Fibroblast of skin of scalp (primary cell): ENCODE results near the gene FOXL1. TPM values are rescaled to one million over a fixed set of nuclear protein-coding genes. Genes with fewer than 3 reads are reported as not detected.
A peak's percentile ranks its signal among the peaks of the same experiment; 100 is the strongest.

Experiments
- DNase-seq: peaks from one replicate; pipeline ENCODE4 v3.0.0-alpha.2; 2013
- polyA plus RNA-seq, 2 experiments: library from polyadenylated mRNA; unstranded; fragments of 120-200 nt; gene quantifications; one replicate each; pipeline ENCODE4 v1.2.1, GENCODE V29; 2013; ENCODE audit not compliant: insufficient read length in 2 of 2

The FOXL1 gene
- polyA plus RNA-seq (2013, experiment 1 of 2; ENCODE audit: insufficient read length): 7.9 TPM
- polyA plus RNA-seq (2013, experiment 2 of 2; ENCODE audit: insufficient read length): 8.2 TPM

DNA sequence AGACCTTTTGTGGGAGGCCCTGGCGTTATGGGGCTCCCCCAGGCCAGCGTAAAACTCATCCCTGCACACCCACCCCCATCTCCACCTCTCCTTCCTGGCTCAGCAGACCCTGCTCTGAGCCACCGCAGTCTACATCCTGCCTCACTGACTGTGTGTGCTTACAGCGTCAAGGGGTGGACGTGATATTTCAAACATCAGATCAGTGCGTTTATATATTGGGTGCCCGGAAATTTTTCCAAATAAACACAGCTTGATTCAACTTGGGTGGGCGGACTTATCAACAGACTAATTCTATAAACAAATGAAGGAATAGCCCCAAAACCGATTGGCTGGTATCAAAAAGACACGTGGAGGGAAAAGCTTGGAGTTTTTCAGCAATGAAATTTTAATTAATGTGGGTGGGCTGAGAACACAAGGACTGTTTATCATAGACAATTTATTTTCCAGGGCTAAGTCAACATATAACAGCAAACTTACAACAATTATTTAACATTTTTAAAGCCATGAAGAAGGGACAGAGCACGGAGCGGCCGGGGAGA, at the start of gene FOXL1:
FOXL1 (plus strand) TSS at position 489 of the 539 bp plus-strand sequence. CDS start 175 bp downstream, outside the sequence.
- peak; percentile 77 for DNase-seq

DNA sequence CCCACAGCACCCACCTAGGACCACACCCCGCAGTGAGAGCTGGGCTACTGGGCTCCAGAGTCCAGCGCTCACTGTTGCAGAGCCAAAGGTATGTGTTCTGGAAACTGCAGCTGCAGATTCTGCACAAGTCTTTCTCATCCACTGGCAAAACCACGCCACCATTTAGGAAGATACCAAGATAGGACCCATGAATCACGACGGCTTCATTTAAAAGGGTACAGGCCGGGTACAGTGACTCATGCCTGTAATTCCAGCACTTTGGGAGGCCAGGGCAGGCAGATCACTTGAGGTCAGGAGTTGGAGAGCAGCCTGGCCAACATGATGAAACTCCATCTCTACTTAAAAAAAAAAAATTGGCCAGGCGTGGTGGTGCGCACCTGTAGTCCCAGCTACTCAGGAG, 49.2 kb upstream of the FOXL1 start:
- peak; percentile 13 for DNase-seq

DNA sequence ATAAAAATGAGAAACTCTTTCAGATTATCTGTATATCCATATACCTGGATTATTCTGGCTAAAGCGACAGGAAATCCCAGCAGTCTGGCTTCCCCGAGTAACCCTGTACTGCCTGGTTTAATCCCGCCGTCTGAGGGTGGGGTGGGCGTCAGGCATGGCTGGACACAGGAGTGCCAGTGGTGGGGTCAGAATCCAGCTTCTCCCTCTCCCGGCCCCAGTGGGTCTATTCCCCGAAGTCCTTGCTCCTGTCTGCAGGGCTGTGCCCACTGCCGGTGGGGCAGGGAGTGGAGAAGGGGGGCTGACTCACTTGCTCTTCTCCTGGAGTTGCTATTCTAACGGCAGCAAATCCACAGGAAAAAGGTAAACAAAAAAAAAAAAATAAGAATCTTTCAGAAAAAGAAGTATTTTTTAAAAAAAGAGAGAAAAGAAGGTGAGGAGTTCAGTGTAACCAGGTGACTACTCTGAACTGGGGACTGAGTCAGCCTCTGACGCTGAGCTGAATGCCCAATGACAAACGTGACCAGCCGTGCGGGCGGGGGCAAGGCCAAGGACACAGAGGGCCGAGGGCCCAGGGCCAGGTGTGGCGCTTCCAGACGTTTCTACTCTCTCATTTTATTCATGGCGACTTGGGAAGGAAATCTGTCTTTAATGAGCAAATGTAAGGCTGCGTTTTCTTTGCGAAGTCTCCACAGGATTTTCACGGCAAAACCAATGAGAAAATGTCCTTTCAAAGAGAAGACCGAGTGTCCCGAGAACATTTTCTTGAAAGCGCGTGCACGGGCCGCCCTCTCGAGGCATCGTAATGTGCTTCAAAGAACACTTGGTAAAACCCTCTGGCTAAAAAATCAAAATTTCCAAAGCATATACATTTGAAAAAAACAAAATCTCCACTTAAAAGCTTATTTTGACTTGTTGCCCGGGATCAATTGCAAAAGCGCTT, 47.8 kb upstream of the FOXL1 start:
- DNase-seq: no peak

DNA sequence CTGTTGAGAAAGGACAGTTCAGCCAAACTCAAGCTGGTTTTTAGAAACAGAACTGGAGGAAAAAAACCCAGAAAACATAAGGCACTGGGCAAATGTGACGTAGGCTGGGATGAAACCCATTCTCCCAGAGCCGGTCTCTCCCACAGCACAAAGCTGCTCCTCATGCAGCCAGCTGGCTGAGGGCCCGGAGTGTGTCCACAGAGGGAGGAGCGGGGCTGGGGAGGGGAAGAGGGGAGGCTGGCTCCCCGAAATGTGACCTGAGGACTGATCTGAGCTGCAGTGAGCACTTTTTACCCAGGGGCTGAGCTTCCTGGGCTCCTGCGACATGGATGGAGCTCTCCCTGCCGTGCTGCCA, 47.2 kb upstream of the FOXL1 start:
- no peak for DNase-seq

DNA sequence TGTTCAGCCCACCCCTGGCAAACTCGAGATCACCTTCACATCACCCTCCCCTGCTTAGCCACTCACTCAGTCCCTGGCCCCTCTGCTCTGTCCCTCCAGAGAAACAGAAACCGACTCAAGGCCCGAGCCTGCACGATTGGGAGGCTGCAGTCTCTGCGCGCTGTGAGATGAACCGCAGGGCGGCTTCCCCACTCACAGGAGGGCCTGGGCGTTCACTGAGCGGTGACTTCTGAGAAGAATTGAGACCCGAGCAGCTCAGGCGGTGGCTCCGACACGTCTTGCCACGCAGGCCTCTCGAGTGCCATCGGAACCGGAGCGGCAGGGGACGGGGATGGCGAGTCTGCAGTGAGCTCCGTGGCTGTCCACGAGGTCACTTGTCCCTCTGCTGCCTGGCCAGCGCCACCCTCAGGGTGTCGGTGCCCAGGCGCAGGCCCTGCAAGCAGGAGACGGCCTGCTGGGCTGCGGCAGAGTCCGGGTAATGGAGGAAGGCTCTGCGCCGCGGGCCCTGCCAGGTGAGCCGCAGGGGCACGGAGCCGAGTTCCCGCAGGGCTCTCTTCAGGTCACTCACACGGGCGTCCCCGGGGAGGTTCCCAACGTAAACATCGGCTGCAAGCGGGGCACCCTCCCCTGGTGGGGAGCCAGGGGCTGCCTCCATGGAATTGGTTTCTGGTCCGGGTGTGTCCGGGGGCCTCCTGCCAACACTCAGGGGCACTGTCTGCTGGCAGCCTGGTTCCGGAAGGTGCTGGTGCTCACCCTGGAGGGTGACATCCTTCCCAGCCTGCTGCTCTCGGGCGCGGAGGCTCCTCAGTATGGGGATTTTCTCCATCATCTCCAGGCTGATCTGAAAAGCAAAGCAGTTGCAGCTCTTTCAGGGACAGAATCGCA, 46.5 kb upstream of the FOXL1 start:
- no peak for DNase-seq

DNA sequence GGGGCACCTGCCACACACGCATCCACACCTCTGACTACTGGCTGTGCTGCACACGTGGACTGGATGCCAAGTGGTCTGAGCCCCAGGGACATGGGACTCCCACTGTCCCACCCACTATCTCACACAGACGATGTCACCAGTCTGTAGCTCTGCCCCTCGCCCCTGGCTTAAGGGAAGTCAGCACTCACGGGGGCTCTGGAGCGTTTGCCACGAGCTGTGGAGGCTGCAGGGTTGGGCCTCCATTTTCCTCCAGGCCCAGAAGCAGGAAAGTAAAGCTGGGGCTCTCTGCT, 45.9 kb upstream of the FOXL1 start:
- DNase-seq: no peak

DNA sequence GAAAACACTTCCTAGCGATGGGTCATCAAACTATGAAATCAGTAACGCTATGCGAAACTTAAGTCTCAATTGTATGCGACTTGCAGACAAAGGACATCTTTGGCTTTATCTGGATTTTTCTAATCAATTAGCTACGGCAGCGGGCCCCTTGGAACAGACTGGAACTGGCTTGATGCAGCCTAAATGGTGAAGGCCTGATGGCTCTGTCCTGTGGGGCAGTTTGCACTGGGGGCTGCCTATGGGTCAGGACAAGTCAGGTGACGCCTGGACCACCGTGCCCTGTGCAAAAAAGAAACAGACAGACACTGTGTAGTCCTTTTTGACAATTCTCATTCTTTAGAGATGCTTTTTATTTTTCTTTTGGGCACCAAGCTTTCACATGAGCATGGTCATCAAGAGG, 45.3 kb upstream of the FOXL1 start:
- no peak for DNase-seq

DNA sequence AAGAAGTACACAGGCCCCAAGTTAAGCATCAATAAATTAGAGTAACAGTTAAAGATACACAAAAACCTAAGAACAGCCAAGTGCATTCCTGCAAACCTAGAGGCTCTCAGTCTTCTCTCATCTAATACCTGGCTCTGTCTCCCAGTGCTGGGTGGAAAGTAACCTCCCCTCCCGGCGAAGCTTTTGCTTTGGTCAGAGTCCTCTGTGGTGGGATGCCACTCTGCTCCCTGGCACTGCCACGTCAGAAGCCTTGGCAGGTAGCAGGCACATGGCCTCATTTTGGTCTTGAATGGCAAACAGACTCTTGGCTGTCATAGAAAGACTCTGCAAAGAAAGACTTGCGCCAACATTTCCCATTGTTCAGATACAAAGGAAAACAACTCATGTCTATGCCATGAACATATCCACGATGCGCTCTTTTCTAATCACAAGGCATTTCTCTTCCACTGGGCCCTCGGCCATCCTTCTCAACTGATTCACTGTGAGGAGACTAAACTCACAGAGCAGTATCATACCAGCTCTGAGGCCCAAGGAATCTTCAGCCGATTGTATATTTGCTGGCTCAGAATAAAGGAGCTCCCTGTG, 44.5 kb upstream of the FOXL1 start:
- DNase-seq: no peak

DNA sequence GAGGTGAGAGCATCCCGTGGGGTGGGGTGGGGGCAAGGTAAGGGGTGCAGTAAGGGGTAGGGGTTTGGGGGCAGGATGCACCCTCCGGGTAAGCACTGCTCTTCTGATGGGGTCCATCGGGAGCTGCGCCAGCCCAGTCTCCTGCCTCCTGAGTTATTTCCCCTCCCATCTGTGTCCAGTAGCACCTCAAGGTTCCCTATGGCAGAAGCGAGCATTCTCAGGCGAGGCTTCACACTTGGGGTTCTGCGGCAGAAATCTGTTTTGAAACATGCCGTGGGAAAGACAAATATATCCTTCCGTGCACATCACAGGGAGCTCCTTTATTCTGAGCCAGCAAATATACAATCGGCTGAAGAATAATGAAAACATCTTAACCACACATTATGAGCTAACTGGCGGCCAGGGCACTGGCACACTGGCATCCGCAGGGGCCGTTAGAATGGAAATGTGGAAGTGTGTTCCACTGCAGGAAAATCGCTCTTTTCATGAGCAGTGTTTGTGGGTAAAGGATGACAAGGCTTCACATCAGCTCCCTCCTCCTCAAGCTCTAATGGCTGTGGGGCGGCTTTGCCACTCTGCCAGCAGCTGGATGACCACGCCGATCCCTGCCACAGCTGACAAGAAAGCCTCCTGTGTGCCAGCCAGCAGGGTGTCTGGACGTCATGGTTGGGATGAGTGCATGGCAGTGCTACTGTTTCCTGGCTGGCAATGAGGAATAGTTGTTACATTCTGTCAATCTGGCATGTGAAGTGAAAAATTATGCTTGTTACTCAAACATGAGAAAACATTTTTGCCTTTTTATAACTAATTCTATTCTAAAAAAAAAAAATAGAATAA, 43.4 kb upstream of the FOXL1 start:
- no peak for DNase-seq

DNA sequence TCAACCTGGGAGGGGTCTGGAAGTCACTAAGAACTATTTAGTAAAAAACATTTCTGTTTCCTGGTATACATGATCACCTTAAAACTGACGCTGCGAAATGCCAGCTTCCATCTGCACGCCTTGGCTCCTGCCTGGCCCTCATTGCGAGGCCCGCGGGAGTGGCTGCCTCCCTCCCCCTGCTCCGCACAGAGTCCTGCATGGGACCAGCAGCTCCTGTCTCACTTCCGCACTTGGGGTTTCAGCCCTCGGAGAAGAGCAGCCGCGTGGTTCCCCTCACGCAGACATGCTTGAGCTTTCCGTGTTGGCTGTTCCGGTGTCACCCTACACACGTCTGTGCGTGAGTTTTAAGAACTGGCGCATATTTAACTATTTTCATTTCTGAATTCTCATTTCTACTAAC, 41.7 kb upstream of the FOXL1 start:
- DNase-seq: no peak

DNA sequence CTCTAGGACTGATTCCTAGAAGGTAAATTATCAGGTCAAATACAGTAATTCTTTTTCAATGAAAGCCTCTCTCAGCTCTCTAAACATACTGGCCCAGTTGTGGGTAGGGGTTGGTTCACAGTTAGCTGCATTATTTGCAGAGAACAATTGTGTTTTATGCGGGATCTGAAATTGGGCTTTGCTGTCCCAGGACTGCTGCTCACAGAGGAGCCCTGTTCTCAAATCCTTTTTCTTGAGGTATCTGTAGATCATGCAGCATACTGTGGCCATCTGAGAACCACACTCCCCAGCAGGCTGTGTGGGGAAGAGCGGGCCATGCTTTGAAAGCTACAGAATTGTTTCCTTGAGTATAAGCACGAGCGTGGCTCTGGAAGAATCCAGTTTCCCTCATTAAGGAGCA, 40.9 kb upstream of the FOXL1 start:
- DNase-seq: no peak

DNA sequence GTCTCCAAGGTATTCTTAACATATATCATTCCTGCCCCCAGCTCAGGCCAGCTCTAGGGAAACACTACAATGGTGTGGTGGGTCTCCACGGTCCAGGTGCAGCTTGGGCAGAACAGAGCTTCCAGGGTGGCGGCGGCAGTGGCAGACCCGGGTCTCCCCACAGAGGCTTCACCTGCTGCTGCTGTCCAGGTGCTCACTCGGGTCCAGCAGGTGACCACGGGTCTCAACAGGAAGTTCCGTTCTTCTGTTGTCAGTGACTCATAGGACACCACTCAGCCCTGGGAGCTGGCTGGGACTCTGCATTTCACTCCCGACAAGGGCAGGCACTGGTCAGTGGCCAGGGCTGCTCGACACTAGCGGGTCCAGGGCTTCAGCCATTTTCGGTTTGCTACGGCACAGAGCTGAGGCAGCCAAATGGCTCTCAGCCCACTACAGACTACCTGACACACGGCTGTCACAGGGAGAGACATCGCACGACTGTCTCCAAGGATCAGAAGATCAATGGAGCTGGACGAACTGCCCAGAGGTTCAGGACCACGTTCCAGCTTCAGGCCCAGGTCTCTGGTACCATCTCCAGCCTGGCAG, 40.1 kb upstream of the FOXL1 start:
- no peak for DNase-seq

DNA sequence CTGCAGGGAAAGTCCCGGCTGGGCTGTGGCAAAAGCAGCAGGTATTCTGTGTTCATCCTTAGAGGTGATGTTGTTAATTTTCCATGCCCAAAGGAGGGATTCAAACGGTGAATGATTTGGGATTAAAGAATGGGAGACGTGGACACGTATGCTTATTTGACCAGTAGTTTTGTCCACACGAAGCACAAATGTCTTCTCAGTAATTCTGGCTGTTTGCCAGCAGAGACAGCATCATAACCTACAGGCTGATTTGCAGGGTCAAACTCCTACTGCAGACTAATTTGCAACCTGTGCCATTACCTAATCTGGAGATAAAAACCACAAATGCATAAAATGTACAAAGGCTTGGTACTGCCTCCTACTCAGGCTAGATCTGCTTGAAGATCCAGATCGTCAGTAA, 37.5 kb upstream of the FOXL1 start:
- DNase-seq: no peak

DNA sequence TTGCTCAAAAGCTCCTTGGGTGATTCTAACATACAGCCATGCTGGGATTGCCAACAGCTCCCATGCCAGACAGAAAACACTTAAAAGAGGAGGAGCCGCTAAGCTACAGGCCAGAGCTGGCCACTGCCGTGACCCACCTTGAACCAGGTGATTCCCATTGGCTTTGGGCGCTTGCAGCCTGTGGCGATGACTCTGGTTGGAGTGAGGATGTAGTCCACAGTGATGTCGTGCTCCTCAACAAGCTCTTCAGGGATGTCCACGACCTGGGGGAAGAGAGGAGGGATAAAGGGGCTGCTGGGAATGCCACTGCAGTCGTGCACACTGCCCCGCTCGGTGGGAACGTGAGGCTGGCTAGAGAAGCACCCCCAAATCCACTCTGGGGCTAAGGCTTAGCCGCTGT, 36.8 kb upstream of the FOXL1 start:
- DNase-seq: no peak

DNA sequence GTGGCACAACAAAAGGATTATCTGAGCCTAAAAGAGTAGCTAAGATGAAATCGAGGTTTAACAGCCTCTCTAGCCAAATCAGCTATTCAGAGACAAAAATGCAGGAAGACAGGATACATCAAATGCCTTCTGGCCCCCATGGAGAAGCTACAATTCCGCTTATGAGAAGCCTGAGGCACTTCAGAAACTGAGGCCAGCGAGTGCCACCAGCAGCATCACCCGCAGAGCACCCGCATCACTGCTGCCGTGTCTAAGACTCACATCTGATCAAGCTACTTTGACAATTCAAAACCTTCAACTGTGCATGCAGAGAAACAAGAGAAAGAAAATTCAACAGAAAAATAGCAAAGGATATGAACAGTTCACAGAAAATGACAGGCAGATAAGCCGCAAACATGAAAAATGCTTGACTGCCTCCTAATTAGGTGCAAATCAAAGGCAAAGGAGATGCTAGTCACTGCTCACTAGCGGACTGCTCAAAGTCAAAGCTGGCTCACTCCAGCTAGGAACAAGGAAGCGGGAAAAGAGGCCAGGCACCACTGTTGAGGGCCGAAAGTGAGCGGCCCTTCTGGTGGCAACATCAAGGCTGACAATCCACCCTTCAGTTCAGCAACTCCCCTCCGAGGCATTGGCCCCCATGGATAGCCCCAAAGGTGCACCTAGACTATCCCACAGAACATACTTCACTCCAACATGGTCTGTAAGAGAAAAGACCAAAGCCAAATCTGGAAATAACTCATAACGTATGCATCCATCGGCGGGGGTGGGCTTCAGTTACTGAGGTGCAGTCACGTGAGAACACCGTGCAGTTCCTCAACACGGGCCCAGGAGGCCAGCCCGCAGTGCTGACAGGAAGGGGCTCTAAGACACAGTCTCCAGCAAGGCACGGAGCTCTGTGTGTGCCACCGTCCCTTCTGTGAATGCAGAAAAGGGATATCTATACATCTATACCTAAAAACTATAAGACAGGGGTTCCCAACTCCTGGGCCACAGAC, 35.3 kb upstream of the FOXL1 start:
- no peak for DNase-seq

DNA sequence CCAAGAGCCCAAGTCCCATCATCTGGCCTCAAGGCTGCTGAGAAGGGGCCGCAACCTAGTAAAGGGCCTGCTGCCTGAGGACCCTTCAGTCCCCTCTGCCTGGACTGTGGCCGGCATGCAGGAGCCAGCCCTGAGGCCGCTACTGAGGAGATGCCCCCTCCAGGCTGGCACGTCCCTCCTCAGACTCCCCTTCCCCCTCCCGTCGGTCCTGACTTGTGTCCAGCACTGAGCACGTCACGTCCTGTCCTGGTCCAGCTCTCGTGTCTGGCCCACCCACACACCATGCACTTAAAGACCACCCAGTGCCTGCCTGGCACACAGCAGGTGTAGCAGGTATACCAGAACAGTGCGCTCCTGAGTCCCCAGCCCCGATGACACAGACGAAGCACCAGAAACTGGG, 32.9 kb upstream of the FOXL1 start:
- no peak for DNase-seq

DNA sequence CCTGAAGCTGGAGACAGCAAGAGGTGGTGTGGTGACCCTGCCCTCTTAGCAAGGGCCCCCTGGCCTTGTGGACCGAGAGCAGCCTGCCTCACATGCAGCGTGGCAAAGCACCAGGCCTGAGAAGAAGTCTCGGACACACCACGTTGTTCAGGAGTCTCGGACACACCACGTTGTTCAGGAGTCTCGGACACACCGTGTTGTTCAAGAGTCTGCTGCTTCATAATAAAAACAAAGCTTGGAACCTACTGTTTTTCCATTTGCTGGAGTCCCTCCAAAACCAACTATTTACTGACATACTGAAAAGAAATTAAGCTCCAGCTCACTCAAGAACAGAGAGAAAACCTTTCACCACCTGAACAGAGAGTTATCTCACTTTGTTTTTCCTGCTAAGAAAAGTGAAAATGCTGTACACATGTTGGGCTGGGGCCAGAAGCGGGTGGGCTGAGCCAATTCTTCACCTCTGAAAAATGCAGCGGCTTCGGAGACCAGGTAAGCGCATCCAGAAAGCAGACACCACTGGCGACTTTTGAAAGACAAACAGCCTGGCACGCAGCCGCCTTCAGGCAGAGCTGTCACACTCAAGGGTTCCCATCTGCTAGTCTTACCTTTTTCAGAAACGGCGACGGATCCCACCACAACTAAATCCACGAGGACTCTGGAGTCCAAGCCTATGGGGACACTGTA, 32.3 kb upstream of the FOXL1 start:
- DNase-seq: no peak

DNA sequence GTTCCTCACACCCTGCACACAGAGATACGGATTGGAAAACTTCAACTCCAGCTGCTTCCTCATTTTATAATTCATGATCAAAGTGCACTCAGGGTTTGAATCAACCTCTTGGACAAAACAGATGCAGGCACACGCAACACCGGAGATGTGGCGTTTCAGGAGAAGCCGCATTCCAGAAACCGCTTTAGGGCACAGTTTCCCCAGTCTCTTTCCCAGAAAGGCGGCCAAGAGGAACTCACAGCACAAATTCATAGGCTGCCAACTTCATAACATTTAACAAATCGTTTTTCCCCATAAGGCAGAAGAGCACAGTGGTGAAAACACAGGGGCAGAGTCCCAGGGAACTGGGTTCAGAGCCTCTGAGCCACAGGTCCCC, 31.7 kb upstream of the FOXL1 start:
- no peak for DNase-seq

DNA sequence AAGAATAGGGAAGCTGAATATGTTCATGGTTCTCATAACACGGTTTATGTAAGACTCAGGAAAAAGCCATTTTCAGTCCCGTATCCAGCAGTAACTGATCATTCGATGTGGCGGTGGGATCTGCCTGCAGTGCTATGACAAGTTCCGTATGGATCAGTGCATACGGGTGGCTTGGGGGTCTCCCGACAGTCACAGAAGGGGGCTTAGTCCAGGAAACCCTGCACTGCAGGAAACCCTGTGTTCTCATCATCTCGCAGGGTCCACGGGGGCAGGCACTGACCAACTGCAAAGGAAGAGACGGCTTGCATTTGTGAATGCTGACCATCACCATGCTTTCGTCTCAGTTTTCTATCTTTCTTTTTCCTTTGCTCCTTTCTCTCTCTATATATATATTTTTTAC, 31.1 kb upstream of the FOXL1 start:
- no peak for DNase-seq
